NCI-H510A treated with DMSO at 0.1 percent for 48 hours (cell line): ENCODE data around the gene ITGAX.
"Not testable (repeated sequence)": the region's sequence is repeated elsewhere in the genome, so short reads cannot be mapped to it uniquely, and the experiment has no call there.

Experiments used
- DNase-seq: peaks from one replicate; lab custom pipeline; 2025; lab: John Stamatoyannopoulos, UW

The ITGAX gene

DNA sequence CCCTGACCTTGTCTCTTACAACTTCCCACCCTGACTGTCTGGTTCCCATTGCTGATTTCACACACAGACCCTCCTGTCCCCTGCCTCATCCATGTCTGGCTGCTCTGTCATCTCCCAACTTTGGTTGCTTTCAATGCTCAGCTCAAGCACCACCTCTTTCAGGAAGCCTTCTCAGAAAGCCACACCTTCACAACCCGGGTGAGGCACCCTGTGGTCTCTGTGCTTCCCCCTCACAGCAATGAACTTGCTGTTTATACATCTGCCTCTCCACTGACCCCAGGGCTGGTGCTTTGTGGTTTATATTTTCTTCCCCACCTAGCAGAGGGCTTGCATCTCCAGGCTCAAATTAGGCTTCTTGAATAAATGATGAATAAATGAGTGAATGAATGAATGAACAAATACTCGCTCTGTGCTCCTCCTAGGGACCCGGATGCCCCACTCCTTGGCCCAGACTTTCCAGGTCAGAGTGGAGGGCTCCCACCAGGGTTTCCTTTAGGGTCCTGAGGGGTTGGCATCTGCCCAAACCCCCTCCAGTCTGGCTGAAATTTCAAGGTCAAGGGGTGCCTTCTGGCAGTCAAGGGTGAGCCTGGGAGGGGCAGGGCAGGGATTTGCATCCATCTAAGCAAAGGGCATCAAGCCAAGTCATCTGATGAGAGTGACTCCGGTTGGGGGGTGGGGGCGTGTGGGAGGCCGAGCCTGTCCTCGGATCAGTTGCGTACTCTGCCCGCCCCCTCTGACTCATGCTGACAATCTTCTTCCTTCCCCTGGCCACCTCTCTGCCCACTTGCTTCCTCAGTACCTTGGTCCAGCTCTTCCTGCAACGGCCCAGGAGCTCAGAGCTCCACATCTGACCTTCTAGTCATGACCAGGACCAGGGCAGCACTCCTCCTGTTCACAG, at the start of gene ITGAX:
Gene ITGAX, plus strand, starts transcription at position 783 of the 898 bp plus-strand sequence. Its CDS starts 79 bp downstream, at position 862.
- no peak for DNase-seq

GRCh38 chr16:31305219-31305618, 49.8 kb upstream of the ITGAX start:
- DNase-seq: no peak

GRCh38 chr16:31308381-31308780, 46.6 kb upstream of the ITGAX start:
- DNase-seq: not testable (repeated sequence)

- DNase-seq: no peak
Observed at GRCh38 chr16:31322500-31322899, 32.5 kb upstream of the ITGAX start.

DNA sequence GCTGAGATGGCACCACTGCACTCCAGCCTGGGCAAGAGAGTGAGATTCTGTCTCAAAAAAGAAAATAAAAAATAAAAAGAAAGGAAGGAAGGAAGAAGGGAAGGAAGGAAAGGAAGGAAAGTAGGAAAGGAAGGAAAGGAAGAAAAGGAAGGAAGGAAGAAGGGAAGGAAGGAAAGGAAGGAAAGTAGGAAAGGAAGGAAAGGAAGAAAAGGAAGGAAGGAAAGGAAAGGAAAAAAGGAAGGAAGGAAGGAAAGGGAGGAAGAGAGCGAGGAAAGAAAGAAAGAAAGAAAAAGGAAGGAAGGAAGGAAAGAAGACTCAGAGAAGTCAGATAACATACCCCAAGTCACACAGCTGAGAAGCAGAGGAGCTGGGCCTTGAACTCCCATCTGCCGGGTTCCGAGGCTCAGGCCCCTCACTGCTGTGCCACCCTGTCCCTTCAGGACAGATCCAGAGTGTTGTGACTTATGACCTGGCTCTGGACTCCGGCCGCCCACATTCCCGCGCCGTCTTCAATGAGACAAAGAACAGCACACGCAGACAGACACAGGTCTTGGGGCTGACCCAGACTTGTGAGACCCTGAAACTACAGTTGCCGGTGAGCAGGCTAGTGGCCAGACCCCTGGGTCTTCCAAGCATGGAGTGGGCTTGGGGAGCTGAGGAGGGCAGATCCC, 30.9 kb upstream of the ITGAX start:
- no peak for DNase-seq

DNA sequence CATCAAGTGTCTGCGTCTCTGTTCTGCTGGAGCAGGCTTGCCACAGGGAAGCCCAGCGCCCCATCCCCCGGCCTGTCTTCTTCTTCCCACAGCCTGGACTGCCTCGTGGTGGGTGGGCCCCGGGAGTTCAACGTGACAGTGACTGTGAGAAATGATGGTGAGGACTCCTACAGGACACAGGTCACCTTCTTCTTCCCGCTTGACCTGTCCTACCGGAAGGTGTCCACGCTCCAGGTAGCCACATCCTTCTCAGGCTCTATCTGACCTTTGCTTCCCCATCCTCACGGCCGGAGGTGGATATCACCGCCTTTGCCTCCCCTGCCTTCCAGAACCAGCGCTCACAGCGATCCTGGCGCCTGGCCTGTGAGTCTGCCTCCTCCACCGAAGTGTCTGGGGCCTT, 29.8 kb upstream of the ITGAX start:
- DNase-seq: no peak

DNA sequence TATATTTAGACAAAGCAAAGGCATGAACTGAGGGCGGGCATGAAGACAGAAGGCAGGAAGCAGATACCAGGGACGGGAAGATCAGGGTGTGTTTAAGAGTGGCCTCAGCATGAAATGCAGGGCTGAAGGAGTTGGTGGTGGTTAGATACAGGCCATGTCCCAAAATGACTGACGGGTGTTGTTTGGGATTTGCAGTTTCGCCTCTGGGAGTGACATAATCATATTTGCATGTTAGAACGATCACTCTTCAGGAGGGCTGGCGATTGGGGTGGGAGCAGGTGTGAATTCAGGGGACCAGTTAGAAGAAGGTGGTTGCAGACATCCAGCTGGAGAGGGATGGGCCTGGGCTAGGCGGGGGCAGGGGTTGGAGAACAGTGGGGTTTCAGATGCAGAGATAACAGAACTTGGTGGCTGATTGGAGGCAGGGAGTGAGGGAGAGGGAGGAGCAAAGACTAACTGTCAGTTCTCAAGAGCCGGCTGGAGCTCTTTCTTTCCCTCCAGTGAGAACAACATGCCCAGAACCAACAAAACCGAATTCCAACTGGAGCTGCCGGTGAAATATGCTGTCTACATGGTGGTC, 27.2 kb upstream of the ITGAX start:
- no peak for DNase-seq

DNA sequence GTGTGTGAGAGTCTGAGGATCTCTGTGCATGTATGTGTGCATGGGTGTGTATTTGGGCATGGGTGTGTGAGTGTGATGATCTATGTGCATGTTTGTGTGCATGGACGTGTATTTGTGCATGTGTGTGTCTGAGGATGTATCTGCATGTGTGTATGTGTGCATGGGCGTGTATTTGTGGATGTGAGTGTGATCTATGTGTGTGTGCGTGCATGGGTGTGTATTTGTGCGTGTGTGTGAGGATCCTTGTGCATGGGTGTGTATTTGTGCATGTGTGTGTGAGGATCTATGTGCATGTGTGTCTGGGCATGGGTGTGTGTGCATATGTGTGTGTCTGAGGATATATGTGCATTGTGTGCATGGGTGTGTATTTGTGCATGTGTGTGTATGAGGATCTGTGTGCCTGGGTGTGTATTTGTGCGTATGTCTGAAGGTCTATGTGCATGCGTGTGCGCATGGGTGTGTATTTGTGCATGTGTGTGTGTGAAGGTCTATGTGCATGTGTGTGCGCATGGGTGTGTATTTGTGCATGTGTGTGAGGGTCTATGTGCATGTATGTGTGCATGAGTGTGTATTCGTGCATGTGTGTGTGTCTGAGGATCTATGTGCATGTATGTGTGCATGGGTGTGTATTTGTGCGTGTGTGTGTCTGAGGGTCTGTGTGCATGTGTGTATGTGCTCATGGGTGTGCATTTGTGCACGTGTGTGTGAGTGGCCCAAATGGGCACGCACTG, 26.5 kb upstream of the ITGAX start:
- no peak for DNase-seq

DNA sequence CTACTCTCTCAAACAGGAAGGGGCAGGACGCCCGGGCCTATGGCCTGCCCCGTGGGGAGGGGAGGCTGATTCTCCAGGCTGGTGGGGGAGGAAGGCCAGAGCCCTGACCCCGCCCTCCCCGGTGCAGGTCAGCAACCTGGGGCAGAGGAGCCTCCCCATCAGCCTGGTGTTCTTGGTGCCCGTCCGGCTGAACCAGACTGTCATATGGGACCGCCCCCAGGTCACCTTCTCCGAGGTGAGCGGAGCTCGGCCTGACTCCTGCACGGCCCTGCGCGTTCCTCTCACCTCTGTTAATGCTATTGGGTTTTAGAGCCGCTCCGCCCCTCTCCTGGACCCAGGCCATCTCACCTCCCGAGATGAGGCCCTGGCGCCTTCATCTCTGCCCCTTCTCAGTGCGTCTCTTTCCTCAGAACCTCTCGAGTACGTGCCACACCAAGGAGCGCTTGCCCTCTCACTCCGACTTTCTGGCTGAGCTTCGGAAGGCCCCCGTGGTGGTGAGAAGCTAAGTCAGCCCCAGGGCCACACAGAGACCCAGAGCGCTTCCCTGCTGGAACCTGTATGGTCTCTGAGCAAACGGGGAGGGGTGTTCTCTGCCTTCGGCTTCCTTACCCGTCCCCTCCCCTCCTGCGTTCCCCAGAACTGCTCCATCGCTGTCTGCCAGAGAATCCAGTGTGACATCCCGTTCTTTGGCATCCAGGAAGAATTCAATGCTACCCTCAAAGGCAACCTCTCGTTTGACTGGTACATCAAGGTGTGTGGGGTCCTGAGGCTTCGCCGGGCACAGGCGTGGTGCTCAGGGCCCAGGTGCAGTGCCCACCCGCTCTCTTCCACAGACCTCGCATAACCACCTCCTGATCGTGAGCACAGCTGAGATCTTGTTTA, 25.1 kb upstream of the ITGAX start:
- DNase-seq: no peak

- DNase-seq: no peak
Observed at GRCh38 chr16:31330553-31330890, 24.5 kb upstream of the ITGAX start.

- DNase-seq: no peak
Observed at GRCh38 chr16:31331141-31331764, 23.7 kb upstream of the ITGAX start.

GRCh38 chr16:31331807-31332301, 23.1 kb upstream of the ITGAX start:
- no peak for DNase-seq

DNA sequence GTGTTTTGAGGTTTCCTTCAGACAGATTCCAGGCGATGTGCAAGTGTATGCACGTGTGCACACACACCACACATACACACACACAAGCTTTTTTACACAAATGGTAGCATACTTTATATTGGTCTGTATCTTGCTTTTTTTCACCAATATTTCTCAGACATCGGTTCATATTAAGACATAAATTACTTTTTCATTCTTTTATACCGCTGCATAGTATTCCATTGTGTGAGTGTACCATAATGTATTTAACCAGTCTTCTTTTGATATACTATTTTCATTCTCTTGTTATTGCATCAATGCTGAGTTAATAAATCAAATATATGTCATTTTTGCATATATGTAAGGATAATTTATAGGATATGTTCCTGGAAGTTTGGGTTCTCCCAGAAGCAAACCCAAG, 22.4 kb upstream of the ITGAX start:
- DNase-seq: no peak

GRCh38 chr16:31333686-31334649, 21.0 kb upstream of the ITGAX start:
- DNase-seq: no peak

- DNase-seq: no peak
Observed at GRCh38 chr16:31334934-31335333, 20.0 kb upstream of the ITGAX start.

GRCh38 chr16:31335431-31335830, 19.5 kb upstream of the ITGAX start:
- no peak for DNase-seq

DNA sequence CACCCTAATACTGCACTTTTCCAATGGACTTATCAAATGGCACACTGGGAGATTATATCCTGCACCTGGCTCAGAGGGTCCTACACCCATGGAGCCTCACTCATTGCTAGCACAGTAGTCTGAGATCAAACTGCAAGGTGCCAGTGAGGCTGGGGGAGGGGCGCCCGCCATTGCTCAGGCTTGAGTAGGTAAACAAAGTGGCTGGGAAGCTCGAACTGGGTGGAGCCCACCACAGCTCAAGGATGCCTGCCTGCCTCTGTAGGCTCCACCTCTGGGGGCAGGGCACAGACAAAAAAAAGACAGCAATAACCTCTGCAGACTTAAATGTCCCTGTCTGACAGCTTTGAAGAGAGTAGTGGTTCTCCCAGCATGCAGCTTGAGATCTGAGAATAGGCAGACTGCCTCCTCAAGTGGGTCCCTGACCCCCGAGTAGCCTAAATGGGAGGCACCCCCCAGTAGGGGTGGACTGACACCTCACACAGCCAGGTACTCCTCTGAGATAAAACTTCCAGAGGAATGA, 16.8 kb upstream of the ITGAX start:
- DNase-seq: not testable (repeated sequence)

DNA sequence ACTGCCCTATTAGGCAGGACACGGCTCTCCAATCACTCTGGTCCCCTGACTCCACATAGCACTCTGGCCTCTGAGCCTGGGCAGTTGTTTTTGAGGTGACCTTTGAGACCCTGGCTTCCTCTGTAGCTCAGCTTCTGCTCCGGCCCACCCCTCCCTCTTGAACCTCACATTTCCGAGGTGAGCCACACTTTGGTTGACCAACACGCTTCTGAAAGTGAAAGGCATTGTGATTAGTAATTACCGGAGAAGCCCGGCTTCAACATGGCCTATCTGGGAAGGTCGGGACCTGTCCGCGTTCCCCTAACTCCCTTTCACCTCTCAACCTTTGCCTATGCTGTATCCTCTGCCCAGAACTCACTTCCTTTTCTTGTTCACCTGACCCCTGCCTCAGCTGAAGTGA, 10.3 kb upstream of the ITGAX start:
- no peak for DNase-seq

DNA sequence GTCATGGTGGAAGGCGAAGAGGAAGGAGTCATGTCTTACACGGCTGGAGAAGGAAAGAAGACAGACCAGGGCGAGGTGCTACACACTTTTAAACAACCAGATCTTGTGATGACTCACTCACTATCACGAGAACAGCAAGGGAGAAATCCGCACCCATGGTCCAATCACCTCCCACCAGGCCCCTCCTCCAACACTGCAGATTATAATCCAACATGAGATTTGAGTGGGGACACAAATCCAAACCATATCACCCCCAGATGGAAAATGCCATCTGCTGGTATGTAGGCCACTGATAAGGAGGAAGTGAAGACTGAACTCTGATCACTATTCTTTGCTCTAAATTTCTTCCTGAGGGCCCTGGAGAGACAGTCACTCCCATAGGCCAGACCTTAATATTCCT, 7.5 kb upstream of the ITGAX start:
- no peak for DNase-seq
